Measurements from ENCODE around the gene SRGAP1. TPM values are rescaled to one million over a fixed set of nuclear protein-coding genes. Genes with fewer than 3 reads are reported as not detected.

SRGAP1 gene
- total RNA-seq, 1 donor from 2014 or later = 9.7 TPM

DNA sequence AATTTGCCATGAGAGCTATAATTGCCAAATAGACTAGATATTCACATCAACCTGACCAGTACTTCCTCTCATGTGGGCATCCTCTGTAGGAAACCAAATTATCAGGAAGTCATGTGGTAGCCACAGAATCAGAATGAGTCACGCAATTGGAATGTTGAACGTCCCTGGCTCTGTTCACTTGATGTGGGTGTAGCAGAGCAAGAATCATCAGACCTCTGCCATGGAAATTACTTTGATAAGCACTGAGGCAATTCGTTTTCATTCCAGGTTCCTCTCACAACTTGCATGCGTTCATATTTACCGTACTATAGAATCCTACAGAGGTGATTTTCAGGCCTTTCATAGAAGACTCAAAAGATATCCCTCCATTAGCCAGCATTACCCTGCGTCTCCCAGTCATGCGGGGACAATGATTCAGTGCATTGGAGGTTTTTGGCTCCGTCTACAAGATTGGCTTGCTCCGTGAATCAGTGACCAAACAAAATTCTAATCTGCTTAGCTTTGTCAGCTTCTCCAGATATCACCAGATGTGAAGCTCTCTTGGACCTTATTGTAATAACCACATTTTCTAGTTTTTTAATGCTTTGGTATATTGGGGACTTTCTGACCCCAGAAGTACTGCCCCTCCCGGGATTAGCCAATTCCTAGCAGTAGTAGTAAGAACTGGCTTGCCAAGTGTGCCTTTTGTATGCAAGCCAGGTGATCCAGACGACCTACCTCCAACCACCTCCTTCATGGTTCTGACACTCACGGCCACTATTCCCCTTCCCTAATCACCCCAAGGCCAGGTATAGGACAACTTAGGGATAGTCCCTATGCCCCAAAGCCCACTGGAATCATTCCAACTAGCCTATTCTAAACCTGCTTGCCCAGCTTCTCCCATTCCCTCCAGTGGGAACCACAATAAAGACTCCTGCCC, 244.2 kb downstream of the SRGAP1 start:
- Mint-ChIP-seq H3K27me3 (ENCODE audit: low read depth) (no peaks in the 10 kb centered on the region), H3K36me3 (no peaks in the 10 kb centered on the region), H3K4me1 (peaks cover 38% of the 10 kb centered on the region), H3K27ac (peak overlapping the region; percentile 90), H3K9me3 (no peaks in the 10 kb centered on the region), H3K4me3 (no peak overlapping the region)
- TF ChIP-seq, protein P1, sequence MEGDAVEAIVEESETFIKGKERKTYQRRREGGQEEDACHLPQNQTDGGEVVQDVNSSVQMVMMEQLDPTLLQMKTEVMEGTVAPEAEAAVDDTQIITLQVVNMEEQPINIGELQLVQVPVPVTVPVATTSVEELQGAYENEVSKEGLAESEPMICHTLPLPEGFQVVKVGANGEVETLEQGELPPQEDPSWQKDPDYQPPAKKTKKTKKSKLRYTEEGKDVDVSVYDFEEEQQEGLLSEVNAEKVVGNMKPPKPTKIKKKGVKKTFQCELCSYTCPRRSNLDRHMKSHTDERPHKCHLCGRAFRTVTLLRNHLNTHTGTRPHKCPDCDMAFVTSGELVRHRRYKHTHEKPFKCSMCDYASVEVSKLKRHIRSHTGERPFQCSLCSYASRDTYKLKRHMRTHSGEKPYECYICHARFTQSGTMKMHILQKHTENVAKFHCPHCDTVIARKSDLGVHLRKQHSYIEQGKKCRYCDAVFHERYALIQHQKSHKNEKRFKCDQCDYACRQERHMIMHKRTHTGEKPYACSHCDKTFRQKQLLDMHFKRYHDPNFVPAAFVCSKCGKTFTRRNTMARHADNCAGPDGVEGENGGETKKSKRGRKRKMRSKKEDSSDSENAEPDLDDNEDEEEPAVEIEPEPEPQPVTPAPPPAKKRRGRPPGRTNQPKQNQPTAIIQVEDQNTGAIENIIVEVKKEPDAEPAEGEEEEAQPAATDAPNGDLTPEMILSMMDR (IDR thresholded peaks at IDR 0.05; ENCODE audit: unreplicated experiment) = no peak
- no peak for DNase-seq (ENCODE audit: low spot score in 2 of 2, unreplicated experiment in 2 of 2)

DNA sequence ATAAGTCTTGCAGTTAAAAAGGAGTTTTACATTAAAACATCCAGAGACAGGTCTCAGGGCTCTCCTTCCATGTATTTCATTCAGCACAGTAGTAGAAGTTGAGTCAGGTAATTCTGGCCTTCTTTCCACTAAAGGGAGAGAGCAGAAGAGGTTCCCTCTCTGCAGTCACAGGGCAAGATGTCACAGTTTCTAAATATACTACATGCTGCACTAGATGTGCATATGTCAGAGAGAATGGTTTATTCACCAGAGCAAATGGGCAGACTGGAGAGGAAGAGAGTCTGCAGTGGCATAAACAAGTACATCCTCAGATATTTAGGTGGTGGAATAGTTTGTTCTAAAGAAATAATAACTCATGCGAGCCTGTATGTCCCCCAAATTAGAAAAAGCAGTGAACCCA, 245.5 kb downstream of the SRGAP1 start:
- DNase-seq (ENCODE audit: low spot score in 2 of 2, unreplicated experiment in 2 of 2) = no peak
- H3K36me3 Mint-ChIP-seq = no peaks in the 10 kb centered on the region
- H3K4me1 Mint-ChIP-seq = peaks cover 31% of the 10 kb centered on the region

DNA sequence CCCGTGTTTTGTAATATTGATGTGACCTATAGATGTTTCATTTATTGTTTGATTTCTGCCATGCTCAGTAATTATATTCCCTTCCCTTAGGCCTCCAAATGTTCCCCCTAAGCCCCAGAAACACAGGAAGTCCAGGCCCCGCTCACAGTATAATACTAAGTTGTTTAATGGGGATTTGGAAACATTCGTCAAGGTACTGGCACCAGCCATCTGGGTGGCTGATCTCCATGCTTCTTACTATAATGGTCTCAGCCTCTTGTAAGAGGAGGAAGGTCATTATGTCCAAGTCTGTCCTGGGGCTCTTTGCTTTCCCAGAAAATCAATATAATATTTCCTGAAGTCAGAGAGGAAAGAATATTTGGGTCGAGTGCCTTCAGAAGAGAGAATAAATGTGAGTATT, 246.7 kb downstream of the SRGAP1 start:
- Mint-ChIP-seq H3K27ac (peak overlapping the region; percentile 11), H3K36me3 (no peaks in the 10 kb centered on the region), H3K27me3 (ENCODE audit: low read depth) (no peaks in the 10 kb centered on the region), H3K4me3 (no peak overlapping the region), H3K9me3 (no peaks in the 10 kb centered on the region), H3K4me1 (peaks cover 28% of the 10 kb centered on the region)
- TF ChIP-seq, protein P1 (IDR thresholded peaks at IDR 0.05; ENCODE audit: unreplicated experiment) = no peak
- no peak for DNase-seq (ENCODE audit: low spot score in 2 of 2, unreplicated experiment in 2 of 2)

More for the DNA sequence above, 245.5 kb downstream of the SRGAP1 start:
- Mint-ChIP-seq H3K27ac (no peak overlapping the region), H3K27me3 (ENCODE audit: low read depth) (no peaks in the 10 kb centered on the region), H3K9me3 (no peaks in the 10 kb centered on the region), H3K4me3 (no peak overlapping the region)
- TF ChIP-seq, protein P1 (IDR thresholded peaks at IDR 0.05; ENCODE audit: unreplicated experiment) = no peak

DNA sequence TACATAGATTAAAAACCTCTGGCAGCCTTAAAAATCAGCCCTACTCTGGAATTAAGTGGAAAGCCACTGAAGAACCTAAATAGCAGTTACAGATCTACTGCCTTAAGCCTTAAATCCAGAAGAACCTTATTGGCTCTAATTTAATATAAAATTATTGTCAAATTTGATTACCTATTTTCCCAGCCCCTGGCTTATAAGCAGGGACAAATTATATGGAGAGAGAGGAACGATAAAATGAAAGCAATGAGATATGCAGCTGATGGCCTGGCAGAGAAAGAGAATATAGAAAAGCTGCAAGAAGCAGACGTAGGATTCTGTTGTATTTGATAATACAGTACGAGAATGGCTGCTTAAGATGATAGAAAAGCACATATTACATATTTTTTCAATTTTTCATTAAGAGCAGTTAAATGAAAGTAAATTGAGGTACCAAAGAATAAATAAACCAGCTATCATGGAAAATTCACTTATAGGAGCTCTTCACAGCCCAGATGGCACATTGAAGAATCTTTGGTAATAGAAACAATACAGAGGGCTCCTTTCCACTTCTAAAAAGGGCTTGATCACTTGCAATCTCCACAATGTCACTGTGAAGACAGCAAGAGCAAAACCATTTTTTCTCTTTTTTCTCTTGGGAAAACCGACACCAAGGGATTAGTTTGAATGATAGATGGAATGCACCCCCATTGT, 248.2 kb downstream of the SRGAP1 start:
- no peaks in the 10 kb centered on the region for H3K9me3 Mint-ChIP-seq
- H3K36me3 Mint-ChIP-seq = no peaks in the 10 kb centered on the region
- DNase-seq (ENCODE audit: low spot score in 2 of 2, unreplicated experiment in 2 of 2) = no peak
- H3K4me1 Mint-ChIP-seq = peaks cover 26% of the 10 kb centered on the region
- TF ChIP-seq, protein P1 (IDR thresholded peaks at IDR 0.05; ENCODE audit: unreplicated experiment) = no peak
- H3K27ac Mint-ChIP-seq = no peak overlapping the region
- H3K4me3 Mint-ChIP-seq = no peak overlapping the region
- no peaks in the 10 kb centered on the region for H3K27me3 Mint-ChIP-seq (ENCODE audit: low read depth)

DNA sequence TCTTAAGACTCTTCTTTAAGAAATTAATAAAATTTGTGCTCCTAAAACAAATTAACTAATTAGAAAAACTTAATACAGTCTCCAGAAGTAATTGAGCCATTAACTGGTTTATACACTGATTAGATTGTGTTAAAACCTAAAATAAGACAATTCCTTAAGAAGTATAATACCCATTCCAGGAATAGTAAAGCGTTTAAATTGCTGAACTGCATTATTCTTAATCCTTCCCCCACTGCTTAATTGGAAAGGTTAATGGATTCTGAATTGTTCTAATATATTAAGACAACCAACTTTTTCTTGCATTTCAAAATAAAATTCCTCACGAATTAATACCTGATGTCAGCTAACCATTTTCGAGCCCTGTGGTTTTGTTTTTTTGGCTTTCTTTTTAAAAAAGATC, 249.2 kb downstream of the SRGAP1 start:
- TF ChIP-seq, protein P1 (IDR thresholded peaks at IDR 0.05; ENCODE audit: unreplicated experiment) = no peak
- Mint-ChIP-seq H3K27ac (no peak overlapping the region), H3K27me3 (ENCODE audit: low read depth) (no peaks in the 10 kb centered on the region), H3K36me3 (peaks cover 1% of the 10 kb centered on the region), H3K4me3 (no peak overlapping the region), H3K4me1 (peaks cover 19% of the 10 kb centered on the region), H3K9me3 (no peaks in the 10 kb centered on the region)
- no peak for DNase-seq (ENCODE audit: low spot score in 2 of 2, unreplicated experiment in 2 of 2)

All from mesothelial cell of epicardium (in vitro differentiated cells).